ENCODE results near the gene PDE6G. TPM values are rescaled to one million over a fixed set of nuclear protein-coding genes. Genes with fewer than 3 reads are reported as not detected.
A peak's percentile ranks its signal among the peaks of the same experiment; 100 is the strongest.

PDE6G gene
- total RNA-seq, 4 donors from 2014 or later: 0.62 TPM; not detected in 3

DNA sequence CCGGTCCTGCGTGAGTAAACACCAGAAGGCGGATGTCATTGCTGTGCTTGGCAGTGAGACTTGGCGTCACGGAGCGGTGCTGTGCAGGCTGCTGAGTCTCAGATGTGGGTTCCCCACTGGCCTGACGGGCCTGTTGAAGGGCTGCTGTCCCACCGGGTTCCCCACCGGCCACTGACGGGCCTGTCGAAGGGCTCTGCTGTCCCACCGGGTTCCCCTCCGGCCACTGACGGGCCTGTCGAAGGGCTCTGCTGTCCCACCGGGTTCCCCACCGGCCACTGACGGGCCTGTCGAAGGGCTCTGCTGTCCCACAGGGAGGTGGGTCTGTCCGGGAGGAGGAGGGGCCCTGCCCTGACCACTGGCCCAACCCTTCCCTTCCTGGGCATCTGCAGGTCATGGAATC, 30.3 kb upstream of the PDE6G start:
- H3K27me3 ChIP-seq: no peaks in the 10 kb centered on the region
- TF ChIP-seq, protein P1, sequence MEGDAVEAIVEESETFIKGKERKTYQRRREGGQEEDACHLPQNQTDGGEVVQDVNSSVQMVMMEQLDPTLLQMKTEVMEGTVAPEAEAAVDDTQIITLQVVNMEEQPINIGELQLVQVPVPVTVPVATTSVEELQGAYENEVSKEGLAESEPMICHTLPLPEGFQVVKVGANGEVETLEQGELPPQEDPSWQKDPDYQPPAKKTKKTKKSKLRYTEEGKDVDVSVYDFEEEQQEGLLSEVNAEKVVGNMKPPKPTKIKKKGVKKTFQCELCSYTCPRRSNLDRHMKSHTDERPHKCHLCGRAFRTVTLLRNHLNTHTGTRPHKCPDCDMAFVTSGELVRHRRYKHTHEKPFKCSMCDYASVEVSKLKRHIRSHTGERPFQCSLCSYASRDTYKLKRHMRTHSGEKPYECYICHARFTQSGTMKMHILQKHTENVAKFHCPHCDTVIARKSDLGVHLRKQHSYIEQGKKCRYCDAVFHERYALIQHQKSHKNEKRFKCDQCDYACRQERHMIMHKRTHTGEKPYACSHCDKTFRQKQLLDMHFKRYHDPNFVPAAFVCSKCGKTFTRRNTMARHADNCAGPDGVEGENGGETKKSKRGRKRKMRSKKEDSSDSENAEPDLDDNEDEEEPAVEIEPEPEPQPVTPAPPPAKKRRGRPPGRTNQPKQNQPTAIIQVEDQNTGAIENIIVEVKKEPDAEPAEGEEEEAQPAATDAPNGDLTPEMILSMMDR (IDR thresholded peaks at IDR 0.05): no peak
- TF ChIP-seq POLR2A (IDR thresholded peaks at IDR 0.05) (no peak), POLR2AphosphoS5 (IDR thresholded peaks at IDR 0.05) (no peak), EP300 (IDR thresholded peaks at IDR 0.05) (no peak)
- no peak overlapping the region for H3K4me3 ChIP-seq
- no CpG with 5 or more reads among the region's 20 CpGs for WGBS, 2 donors (ENCODE audit: low coverage in 1 of 2)
- no peak overlapping the region for H3K27ac ChIP-seq
- H3K9me3 ChIP-seq: no peaks in the 10 kb centered on the region
- no peak for ATAC-seq
- peaks cover 0 to 65% of the 10 kb centered on the region in 2 donors for H3K36me3 ChIP-seq
- peaks cover 0 to 50% (median 24%) of the 10 kb centered on the region in 3 donors for H3K4me1 ChIP-seq

DNA sequence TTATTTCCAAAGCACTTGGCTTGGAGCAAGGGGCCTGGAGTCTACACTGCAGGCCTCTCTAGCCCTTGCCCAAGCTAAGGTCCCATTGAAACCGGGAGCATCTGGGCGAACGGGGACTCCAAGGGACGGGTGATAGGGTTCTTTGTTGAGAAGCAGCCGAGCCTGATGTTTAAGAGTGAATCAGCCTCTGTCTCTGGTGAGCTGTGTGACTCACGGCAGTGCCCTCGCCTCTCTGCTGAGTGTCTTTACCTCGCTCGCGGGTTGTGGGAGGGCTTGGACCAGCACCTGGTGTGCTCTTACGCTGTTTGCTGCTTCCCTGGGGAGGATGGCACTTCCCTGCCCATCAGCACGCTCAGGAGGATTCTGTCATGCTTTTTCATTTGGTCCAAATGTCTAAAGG, 28.8 kb upstream of the PDE6G start:
- H3K4me3 ChIP-seq: peak overlapping the region in 1 of 2 donors; percentile 95
- peak overlapping the region in 1 of 4 donors; percentile 88 for H3K27ac ChIP-seq
- H3K9me3 ChIP-seq: no peaks in the 10 kb centered on the region
- H3K4me1 ChIP-seq: peaks cover 0 to 52% (median 24%) of the 10 kb centered on the region in 3 donors
- TF ChIP-seq POLR2A (IDR thresholded peaks at IDR 0.05) (no peak), EP300 (IDR thresholded peaks at IDR 0.05) (no peak), POLR2AphosphoS5 (IDR thresholded peaks at IDR 0.05) (no peak)
- TF ChIP-seq, protein P1 (IDR thresholded peaks at IDR 0.05): no peak
- peaks cover 0 to 65% of the 10 kb centered on the region in 2 donors for H3K36me3 ChIP-seq
- 51% methylated on average over 11 of the region's 12 CpGs; no CpG with 5 or more reads in 1 of the 2 donors for WGBS, 2 donors (ENCODE audit: low coverage in 1 of 2)
- ATAC-seq: no peak
- H3K27me3 ChIP-seq: no peaks in the 10 kb centered on the region

DNA sequence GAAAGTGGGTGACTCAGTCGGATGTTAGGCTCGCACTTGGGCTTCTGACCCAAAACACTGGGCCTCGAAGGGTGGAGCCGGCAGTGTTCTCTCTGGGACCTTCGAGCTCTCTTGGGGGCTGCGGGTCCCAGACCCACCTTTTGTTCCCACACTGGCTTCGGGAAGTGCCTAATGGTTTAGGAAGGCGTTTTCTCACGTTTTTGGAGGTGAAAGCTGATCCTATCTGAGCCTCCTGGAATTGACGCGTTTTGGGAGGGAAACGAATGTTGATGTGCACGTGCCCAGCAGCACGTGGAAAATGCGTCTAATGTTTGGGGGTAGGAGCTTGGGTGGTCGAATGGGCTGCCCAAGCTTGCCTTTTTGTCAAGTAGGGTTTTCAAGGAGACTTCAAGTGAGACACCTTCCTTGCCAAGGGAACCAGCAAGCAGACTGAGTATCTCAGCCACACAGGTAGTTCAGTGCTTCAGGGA, 28.1 kb upstream of the PDE6G start:
- no peaks in the 10 kb centered on the region for H3K9me3 ChIP-seq
- H3K4me1 ChIP-seq: peaks cover 0 to 52% (median 24%) of the 10 kb centered on the region in 3 donors
- peaks cover 0 to 65% of the 10 kb centered on the region in 2 donors for H3K36me3 ChIP-seq
- 3 to 6% methylated on average over 9 to 13 of the region's 16 CpGs for WGBS, 2 donors (ENCODE audit: low coverage in 1 of 2)
- H3K27me3 ChIP-seq: no peaks in the 10 kb centered on the region
- H3K27ac ChIP-seq: peak overlapping the region; percentile 60 to 88 (median 88)
- TF ChIP-seq EP300 (IDR thresholded peaks at IDR 0.05): no peak
- TF ChIP-seq POLR2A (IDR thresholded peaks at IDR 0.05): no peak
- TF ChIP-seq POLR2AphosphoS5 (IDR thresholded peaks at IDR 0.05): no peak
- TF ChIP-seq, protein P1 (IDR thresholded peaks at IDR 0.05): no peak
- ATAC-seq: peak; percentile 48
- H3K4me3 ChIP-seq: peak overlapping the region; percentile 88 to 95

DNA sequence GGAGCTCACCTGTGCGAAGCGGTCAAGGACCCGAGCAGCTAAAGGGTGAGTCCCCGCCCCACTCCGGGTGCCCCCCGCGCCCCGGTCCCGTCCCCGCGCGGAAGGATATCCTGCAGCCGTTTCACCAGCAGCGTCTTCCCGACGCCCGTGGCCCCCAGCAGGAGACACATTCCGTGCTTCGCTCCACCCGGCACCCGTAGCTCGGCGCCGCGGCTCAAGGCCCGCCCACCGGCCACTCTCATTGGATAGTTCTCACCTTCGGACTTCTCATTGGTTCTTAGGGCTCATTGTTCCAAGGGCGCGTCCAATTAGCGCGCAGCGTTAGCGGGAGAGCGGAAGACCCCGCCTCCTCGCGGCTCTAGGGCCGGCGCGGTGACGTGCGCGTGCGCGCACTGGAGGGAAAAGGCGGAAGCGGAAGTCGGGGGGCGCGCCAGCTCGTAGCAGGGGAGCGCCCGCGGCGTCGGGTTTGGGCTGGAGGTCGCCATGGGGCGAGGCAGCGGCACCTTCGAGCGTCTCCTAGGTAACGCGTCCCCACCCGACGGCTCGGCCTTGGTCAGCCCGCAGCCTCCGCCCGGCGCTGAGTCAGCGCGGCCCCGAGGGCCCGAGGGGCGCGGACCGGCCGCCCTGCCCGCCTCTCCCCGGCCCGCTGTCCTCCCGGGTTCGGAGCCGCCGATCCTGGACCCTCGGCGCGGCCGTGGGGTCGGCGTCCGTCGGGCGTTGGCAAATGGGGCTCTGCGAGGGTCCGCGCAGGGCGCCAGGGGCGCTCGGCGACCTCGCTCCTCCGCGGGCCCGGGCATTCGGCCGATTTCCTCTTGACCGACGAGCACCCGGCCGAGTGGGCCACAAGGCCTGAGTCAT, 27.5 kb upstream of the PDE6G start, which contains the start of the genes ARL16 and HGS:
TSS of gene ARL16 (minus strand) at position 214 of the 858 bp plus-strand sequence. CDS start at position 170, 44 bp downstream.
TSS of gene HGS (plus strand) at position 428 of the 858 bp plus-strand sequence. CDS start at position 484, 56 bp downstream.
- peak within 1 kb of the TSS; percentile 60 to 88 (median 88) for H3K27ac ChIP-seq
- 0% methylated on average over 3 to 4 of the region's 112 CpGs for WGBS, 2 donors (ENCODE audit: low coverage in 1 of 2)
- TF ChIP-seq EP300 (IDR thresholded peaks at IDR 0.05) (no peak), POLR2AphosphoS5 (IDR thresholded peaks at IDR 0.05) (peak; percentile 86), POLR2A (IDR thresholded peaks at IDR 0.05) (peak; percentile 70 to 75)
- TF ChIP-seq, protein P1 (IDR thresholded peaks at IDR 0.05): peak in 1 of 4 experiments; percentile 3
- H3K27me3 ChIP-seq: no peaks in the 10 kb centered on the region
- H3K9me3 ChIP-seq: no peaks in the 10 kb centered on the region
- peaks cover 0 to 61% of the 10 kb centered on the region in 2 donors for H3K36me3 ChIP-seq
- peak within 1 kb of the TSS; percentile 88 to 95 for H3K4me3 ChIP-seq
- peaks cover 0 to 52% (median 24%) of the 10 kb centered on the region in 3 donors for H3K4me1 ChIP-seq
- peak; percentile 99 for ATAC-seq
